SW480 (cell line): Measurements from ENCODE around the gene POLD3.
"Not testable (repeated sequence)": the region's sequence is repeated elsewhere in the genome, so short reads cannot be mapped to it uniquely, and the experiment has no call there.

Source experiments
- DNase-seq: peaks from one replicate; pipeline ENCODE4 v3.0.0-alpha.2; 2016; ENCODE audit warnings: low spot score

The POLD3 gene

GRCh38 chr11:74581954-74582547 lies 10.3 kb upstream of the POLD3 start:
- no peak for DNase-seq

GRCh38 chr11:74583024-74583624 lies 9.3 kb upstream of the POLD3 start:
- no peak for DNase-seq

- DNase-seq: not testable (repeated sequence)
Measured at GRCh38 chr11:74590492-74590891, 1.9 kb upstream of the POLD3 start.

- DNase-seq: no peak
Measured at GRCh38 chr11:74592063-74592440, 330 bp upstream of the POLD3 start.

GRCh38 chr11:74593463-74593862 lies 1.1 kb downstream of the POLD3 start:
- no peak for DNase-seq

GRCh38 chr11:74602637-74603556 lies 10.5 kb downstream of the POLD3 start:
- no peak for DNase-seq

GRCh38 chr11:74603845-74604244 lies 11.5 kb downstream of the POLD3 start:
- DNase-seq: no peak

GRCh38 chr11:74604311-74604710 lies 11.9 kb downstream of the POLD3 start:
- no peak for DNase-seq

GRCh38 chr11:74605403-74605802 lies 13.0 kb downstream of the POLD3 start:
- no peak for DNase-seq

- DNase-seq: no peak
Measured at GRCh38 chr11:74608431-74608830, 16.0 kb downstream of the POLD3 start.

GRCh38 chr11:74611369-74611861 lies 19.0 kb downstream of the POLD3 start:
- DNase-seq: peak; percentile 40

- no peak for DNase-seq
Measured at GRCh38 chr11:74612877-74613276, 20.5 kb downstream of the POLD3 start.

- no peak for DNase-seq
Measured at GRCh38 chr11:74615311-74615710, 22.9 kb downstream of the POLD3 start.

GRCh38 chr11:74615988-74616387 lies 23.6 kb downstream of the POLD3 start:
- no peak for DNase-seq

GRCh38 chr11:74620531-74620930 lies 28.1 kb downstream of the POLD3 start:
- no peak for DNase-seq

- DNase-seq: no peak
Measured at GRCh38 chr11:74626130-74626529, 33.7 kb downstream of the POLD3 start.

- DNase-seq: no peak
Measured at GRCh38 chr11:74626604-74627003, 34.2 kb downstream of the POLD3 start.

- DNase-seq: no peak
Measured at GRCh38 chr11:74627381-74627780, 35.0 kb downstream of the POLD3 start.

- no peak for DNase-seq
Measured at GRCh38 chr11:74630043-74630442, 37.7 kb downstream of the POLD3 start.

- DNase-seq: no peak
Measured at GRCh38 chr11:74633406-74634393, 41.3 kb downstream of the POLD3 start.

- DNase-seq: peak; percentile 46
Measured at GRCh38 chr11:74634537-74634936, 42.2 kb downstream of the POLD3 start.
